GM18511 (cell line): ENCODE measurements around the gene ANXA5.

Experiments
- ATAC-seq: cut with Tn5 transposase; IDR thresholded peaks from one replicate; pipeline ENCODE4 v1.9.1; 2021; ENCODE audit warnings: mild to moderate bottlenecking, moderate library complexity; ENCODE audit not compliant: unreplicated experiment

Gene ANXA5

DNA sequence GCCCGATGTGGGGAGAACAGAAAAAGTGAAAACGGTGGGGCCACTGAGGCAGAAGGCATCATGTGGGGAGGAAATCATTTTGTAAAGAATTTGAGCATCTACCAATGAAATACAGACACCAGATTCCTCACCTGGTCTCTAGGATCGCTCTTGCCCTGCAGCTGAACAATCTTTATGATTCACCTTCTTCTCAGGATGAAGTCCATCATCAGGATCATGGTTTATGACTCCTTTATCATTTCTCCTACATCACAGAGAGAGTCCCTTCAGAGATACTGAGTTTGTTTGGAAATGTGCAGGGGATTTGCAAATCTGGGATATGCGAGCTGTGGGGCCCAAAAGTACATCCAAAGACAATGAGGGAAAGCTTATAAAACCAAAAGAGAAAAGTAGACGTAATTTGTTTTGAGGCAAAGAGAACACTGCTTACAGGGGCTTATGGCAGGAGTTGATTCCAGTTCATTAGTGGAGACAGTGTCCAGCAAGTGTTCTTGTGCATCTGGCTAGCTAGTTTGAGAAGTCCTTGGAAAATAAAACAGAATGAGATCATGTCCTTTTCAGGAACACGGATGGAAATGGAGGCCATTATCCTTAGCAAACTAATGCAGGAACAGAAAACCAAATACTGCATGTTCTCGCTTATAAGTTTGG, 15.3 kb upstream of the ANXA5 start:
- peak; percentile 5 for ATAC-seq

DNA sequence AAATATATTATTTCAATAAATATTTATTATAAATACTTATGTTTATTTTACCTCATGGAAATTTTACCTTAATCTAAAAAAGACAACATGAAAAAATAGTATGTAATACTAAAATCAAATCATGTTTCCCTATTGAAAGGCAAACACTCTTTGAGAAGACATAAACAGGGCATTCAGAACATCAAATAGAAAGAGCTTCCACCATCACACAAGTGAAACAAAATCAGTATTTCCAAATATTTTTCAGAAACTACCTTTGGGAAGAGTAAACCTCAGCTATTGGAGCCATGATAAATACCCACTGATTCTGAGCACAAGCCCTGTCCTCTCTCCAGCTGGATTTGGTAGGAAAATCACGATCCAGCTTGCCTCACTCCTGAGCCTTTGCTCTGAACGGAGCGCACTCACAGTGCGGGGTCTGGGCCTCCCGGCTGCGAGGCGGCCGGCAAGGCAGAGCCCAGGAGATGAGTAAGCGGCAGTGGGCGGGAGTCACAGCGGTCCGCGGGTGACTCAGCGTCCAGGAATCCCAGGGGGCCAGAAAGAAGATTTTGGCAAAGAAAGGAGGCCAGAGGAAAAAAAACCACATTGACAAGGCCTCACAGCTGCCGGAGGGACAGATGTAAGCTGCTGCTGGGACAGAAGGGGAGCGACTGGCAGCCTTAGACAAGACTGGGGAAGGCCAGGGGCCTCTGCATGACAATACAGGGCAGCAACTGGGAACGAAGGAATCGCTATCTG, 14.7 kb upstream of the ANXA5 start:
- ATAC-seq, result peak; percentile 92

DNA sequence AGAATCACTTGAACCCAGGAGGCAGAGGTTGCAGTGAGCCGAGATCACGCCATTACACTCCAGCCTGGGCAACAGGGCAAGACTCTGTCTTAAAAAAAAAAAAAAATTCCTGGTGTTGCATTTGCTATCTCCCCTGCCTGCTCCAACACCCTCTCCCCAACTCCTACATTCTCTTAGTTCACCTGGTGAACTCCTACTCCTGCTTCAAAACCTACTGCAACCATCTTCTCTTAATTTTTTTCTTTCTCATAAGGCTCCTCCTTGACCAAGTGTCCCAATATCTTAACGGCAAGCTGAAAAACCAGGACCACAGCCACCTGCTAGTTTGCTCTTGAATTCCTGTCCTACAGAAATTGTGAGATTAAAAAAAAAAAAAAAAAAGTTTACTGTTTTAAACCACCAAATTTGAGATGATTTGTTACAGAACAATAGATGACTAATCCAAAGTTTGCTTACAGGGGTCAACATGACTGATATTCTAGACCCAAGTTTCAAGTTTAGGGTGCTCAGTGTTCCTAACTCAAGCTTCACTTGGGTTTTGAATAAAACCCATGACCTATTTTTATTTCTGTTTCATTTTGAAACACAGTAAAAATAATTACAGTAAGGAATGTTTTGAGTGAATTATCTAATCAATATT, 13.1 kb upstream of the ANXA5 start:
- no peak for ATAC-seq

DNA sequence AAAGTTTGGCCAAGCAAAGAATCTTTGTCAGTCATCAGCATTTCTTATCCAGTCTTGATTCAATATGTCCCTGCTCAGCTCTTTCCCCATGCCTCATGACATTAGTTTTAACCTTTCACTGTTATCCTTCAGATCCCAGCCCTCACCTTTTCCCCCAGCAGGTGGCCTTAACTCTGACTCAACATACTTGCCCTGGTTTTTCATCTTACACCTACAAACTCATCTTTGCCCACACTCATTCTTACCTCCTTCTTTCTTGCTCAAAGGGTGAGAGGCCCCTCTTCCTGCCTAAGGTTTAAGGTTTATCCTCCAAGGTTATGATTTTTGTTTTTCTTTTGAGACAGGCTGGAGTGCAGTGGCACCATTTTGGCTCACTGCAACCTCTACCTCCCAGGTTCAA, 10.6 kb upstream of the ANXA5 start:
- no peak for ATAC-seq

DNA sequence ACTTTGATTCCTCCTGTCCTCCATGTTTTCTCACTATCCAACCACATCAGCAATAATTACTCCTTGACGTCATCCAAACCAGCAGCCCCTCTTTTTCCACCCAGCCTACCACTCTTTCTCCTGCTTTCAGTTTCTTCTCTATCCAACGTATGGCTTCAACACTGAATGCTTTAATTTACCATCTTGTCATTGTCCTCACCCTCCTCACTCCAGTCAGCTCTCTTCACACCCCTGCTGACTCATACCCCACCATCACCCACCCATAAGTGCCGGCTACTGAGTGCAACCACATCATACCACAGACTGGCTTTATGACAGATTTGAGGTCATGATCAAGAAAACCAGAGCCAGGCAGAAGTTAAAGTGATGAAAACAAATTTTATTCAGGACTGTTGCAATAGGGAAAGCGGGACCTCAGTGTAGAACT, 9.8 kb upstream of the ANXA5 start:
- peak; percentile 62 for ATAC-seq

DNA sequence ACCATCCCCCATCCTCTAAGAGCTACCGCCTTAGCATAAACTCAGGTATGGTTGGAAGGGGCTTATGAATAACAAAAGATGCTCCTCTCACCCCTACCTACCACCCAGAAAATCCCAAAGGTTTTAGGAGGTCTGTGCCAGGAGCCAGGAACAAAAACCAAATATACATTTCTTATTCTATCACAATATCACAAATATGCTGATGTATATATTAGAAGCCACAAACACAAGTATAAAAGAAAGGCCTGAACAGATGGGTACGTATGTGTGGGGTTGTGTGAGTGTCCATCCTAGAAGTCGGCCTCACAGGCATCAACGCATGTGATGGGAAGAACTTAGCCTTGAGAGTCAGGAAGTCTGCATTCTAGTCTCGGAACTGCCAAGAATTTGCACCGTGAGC, 8.7 kb upstream of the ANXA5 start:
- ATAC-seq, result no peak

GRCh38 chr4:121702136-121702535, 5.4 kb upstream of the ANXA5 start:
- ATAC-seq, result no peak

DNA sequence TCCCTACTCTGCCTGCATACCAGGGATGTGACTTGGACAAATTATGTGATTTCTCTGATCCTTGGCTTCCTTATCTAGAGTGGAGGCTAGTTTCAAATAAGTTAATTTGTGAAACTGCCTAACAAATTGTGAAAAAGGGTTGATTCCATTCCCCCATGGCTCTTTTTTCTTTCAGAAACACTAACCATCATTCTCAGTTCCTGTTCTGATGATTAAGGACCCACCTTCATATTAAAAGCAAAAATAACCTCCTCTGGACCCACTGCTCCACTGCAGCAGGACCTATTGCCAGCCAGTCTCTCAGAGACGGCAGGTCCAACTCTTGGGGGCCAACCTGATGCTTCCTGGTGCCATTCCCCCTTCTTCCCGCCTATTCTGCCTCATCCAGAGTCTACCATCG, 4.5 kb upstream of the ANXA5 start:
- ATAC-seq, result no peak

GRCh38 chr4:121698236-121698671, 1.5 kb upstream of the ANXA5 start:
- no peak for ATAC-seq

DNA sequence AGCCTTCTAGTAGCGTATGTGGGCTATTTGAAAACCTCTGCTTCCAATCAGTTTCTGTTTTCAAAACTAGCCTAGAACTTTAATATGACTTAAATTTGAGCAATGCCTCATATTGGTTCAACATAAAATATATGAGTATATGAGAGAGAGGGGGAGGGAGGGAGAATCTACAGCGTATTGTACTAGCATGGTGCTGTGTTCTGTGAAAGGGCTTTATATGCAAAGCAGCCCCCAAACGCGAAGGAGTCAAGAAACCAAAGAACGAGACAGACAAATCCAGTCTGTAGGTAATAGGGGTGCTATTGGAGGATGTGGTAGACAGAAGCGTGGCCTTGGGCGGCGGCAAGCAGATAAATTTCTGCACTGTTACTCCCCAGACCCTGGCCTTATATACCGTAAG, 784 bp upstream of the ANXA5 start:
- peak; percentile 6 for ATAC-seq

GRCh38 chr4:121696170-121696580, 605 bp downstream of the ANXA5 start:
- peak; percentile 39 for ATAC-seq

DNA sequence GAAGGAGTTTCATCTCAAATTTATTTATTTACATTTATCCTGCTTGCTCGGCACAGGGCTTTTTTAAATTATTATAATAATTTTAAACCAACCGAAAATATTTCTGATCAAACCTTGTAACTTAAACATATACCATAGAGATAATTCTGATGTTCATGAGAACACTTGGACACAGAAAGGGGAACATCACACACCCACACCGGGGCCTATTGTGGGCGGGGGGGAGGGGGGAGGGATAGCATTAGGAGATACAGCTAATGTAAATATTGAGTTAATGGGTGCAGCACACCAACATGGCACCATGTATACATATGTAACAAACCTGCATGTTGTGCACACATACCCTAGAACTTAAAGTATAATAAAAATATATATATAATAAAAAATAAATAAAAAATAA, 2.9 kb downstream of the ANXA5 start:
- ATAC-seq, result no peak

- ATAC-seq, result no peak
Measured at GRCh38 chr4:121693450-121693849, 3.3 kb downstream of the ANXA5 start.

DNA sequence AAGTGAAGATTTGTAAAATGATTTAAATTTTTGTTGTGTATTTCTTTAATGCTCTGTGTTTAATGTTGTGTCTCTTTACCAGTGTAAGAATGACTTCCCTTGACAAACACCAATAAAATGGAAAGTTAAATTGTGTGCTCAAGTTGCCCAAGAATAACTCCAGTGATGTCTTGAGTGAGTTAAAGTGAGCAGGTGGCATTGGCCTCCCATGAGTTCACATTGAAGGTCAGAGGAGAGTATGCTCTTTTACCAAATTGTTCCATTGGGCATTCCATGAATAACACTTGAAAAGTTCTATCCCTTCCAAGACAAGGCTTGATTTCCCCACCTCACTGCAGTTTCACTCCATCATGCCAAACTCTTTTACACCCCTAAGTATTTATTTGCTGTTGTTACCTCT, 4.5 kb downstream of the ANXA5 start:
- ATAC-seq, result no peak

GRCh38 chr4:121690001-121690400, 6.8 kb downstream of the ANXA5 start:
- ATAC-seq, result peak; percentile 47

GRCh38 chr4:121688701-121689100, 8.1 kb downstream of the ANXA5 start:
- ATAC-seq, result no peak

DNA sequence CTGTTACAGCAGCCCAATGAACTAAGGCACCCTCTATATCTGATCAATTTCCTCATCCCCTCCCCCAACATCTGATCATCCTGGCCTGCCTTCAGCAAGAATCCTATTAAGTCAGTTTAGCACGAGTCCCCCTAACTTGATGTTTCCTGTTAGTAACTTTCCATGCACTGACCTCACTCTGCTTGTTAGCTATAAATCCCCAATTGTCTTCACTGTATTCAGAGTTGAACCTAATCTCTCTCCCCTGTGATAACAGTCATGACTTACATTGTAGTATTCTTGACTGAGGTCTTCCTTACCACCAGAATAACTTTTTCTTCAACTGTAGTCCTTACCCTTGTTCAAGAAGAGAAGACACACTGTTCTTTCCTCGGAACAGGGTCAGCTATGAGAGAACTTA, 8.5 kb downstream of the ANXA5 start:
- ATAC-seq, result no peak

DNA sequence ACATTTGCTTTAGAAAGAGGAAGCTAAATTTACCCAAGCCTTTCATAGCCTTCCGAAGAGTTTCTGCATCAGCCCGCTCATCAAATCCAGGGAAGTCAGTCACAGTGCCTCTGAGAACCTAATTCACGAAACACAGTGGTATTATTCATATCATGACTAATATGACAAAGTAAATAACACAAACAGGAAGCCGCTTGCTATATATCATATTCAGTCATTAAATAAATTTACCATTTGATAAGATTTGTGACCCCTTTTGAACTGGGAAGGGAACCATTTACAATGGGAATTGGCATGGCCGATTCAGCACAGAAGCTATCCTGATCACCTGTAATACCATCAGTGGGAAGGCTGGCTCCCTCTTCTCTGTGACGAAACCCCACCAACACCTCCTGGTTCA, 10.5 kb downstream of the ANXA5 start:
- ATAC-seq, result no peak

DNA sequence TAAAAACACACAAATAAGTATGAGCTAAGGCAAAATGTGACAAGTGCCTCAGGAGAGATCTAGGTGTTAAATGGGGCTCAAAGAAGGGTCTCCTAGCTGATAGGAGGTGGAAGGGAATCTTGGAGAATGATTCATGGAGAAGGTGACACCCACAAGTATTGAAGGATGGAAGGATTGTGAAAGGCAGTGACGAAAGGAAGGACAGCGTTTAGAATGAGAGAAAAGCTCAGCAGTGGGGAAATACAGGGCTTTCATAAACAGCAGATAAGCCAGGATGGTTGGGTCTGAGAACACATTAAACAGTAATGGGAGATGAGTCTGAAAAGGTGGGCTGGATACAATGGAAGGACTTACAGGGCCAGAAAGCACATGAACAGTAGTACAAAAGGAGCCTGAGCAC, 11.5 kb downstream of the ANXA5 start:
- no peak for ATAC-seq

GRCh38 chr4:121684561-121684960, 12.2 kb downstream of the ANXA5 start:
- no peak for ATAC-seq

DNA sequence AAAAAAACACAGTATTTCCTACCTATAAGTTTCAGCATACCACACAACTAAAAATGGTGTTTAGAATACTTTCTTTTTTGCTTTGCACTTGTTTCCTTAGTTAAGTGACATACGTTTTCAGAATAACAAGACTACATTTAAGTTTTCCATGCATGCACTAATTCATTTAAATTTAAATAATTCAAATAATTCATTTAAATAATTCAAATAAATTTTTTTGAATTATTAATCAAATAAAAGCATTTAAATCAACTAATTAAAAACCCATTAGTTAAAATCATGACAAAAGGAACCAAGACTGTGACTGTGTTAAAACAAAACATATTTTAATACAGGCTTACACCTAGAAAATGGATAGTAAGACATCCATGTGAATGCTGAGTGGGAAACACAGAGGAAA, 12.8 kb downstream of the ANXA5 start:
- ATAC-seq, result no peak

- ATAC-seq, result no peak
Measured at GRCh38 chr4:121680571-121680970, 16.2 kb downstream of the ANXA5 start.
